GM06990 (cell line): ENCODE results near the gene TRMT44.

ENCODE experiments used
- DNase-seq: peaks from one replicate; pipeline ENCODE4 v3.0.0-alpha.2; 2011; ENCODE audit not compliant: insufficient read length; ENCODE audit errors: extremely low read depth
- H3K27me3 ChIP-seq: replicated peaks from 2 replicates; pipeline ENCODE4 v1.6.0; 2011; ENCODE audit warnings: low read length; ENCODE audit not compliant: control insufficient read depth, insufficient read depth
- H3K36me3 ChIP-seq: 2 replicates; pipeline ENCODE4 v1.5.1; 2011; ENCODE audit warnings: low read length; ENCODE audit not compliant: control insufficient read depth, insufficient read depth
- H3K4me3 ChIP-seq: replicated peaks from 2 replicates; pipeline ENCODE4 v1.5.1; 2011; ENCODE audit warnings: low read depth, mild to moderate bottlenecking, control low read depth, low read length
- TF ChIP-seq, protein P1 (sequence below): IDR thresholded peaks from 2 replicates; pipeline ENCODE4 v1.5.1; 2011; ENCODE audit warnings: low read length, control low read depth, mild to moderate bottlenecking, inconsistent platforms; ENCODE audit not compliant: insufficient read depth, poor library complexity, severe bottlenecking

Gene TRMT44

GRCh38 chr4:8440492-8441311 lies at the start of gene TRMT44, which contains the start of gene ACOX3:
TRMT44 (plus strand) TSS chr4:8440777; CDS start chr4:8440823, 46 bp downstream.
ACOX3 (minus strand) TSS chr4:8440723; CDS start chr4:8416521, 24,202 bp downstream.
- Histone ChIP-seq H3K27me3 (no peaks in the 10 kb centered on the region), H3K4me3 (peak within 1 kb of the TSS; percentile 90), H3K36me3 (no peaks in the 10 kb centered on the region)
- TF ChIP-seq, protein P1, sequence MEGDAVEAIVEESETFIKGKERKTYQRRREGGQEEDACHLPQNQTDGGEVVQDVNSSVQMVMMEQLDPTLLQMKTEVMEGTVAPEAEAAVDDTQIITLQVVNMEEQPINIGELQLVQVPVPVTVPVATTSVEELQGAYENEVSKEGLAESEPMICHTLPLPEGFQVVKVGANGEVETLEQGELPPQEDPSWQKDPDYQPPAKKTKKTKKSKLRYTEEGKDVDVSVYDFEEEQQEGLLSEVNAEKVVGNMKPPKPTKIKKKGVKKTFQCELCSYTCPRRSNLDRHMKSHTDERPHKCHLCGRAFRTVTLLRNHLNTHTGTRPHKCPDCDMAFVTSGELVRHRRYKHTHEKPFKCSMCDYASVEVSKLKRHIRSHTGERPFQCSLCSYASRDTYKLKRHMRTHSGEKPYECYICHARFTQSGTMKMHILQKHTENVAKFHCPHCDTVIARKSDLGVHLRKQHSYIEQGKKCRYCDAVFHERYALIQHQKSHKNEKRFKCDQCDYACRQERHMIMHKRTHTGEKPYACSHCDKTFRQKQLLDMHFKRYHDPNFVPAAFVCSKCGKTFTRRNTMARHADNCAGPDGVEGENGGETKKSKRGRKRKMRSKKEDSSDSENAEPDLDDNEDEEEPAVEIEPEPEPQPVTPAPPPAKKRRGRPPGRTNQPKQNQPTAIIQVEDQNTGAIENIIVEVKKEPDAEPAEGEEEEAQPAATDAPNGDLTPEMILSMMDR = no peak
- peak; percentile 96 for DNase-seq

- H3K36me3 ChIP-seq = peaks cover 33% of the 10 kb centered on the region
- H3K27me3 ChIP-seq = no peaks in the 10 kb centered on the region
- H3K4me3 ChIP-seq = no peak overlapping the region
- DNase-seq = no peak
- TF ChIP-seq, protein P1 = no peak
Observed at GRCh38 chr4:8391071-8391470, 49.5 kb upstream of the TRMT44 start.

- TF ChIP-seq, protein P1 = no peak
- DNase-seq = peak; percentile 40
- Histone ChIP-seq H3K36me3 (peaks cover 27% of the 10 kb centered on the region), H3K27me3 (no peaks in the 10 kb centered on the region), H3K4me3 (no peak overlapping the region)
Observed at GRCh38 chr4:8391972-8392371, 48.6 kb upstream of the TRMT44 start.

- TF ChIP-seq, protein P1 = no peak
- Histone ChIP-seq H3K4me3 (no peak overlapping the region), H3K27me3 (no peaks in the 10 kb centered on the region), H3K36me3 (peaks cover 22% of the 10 kb centered on the region)
- no peak for DNase-seq
Observed at GRCh38 chr4:8392591-8393190, 47.9 kb upstream of the TRMT44 start.

DNA sequence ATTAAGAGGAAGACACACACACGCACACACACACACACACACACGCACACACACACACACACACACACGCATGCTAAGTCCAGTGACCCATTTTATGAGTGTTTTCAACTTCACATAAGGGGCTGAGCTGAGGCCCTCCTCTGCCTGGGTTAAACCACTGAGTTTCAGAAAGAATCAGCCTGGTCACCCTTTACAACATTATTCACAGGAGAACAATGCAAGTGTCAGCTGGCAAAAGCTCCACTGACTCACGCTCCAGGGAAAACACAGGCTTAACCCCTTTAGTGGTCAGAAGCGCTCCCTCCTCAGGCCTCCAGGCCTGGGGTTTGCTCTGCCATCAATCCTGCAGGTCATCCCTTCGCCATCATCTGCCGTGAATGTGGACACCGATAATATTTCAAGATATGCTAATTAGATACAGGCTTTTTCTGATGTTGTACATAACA lies 47.0 kb upstream of the TRMT44 start:
- Histone ChIP-seq H3K27me3 (no peaks in the 10 kb centered on the region), H3K36me3 (peaks cover 15% of the 10 kb centered on the region), H3K4me3 (no peak overlapping the region)
- TF ChIP-seq, protein P1 = no peak
- DNase-seq = no peak
